ENCODE data around the gene OTUD3. TPM values are rescaled to one million over a fixed set of nuclear protein-coding genes. Genes with fewer than 3 reads are reported as not detected.
"Not testable (repeated sequence)": the region's sequence is repeated elsewhere in the genome, so short reads cannot be mapped to it uniquely, and the experiment has no call there.

Gene OTUD3
- total RNA-seq, 2 experiments from 2014 or later: 10.2 to 11.2 TPM

GRCh38 chr1:19859876-19860275, 22.3 kb upstream of the OTUD3 start:
- peaks cover 5% of the 10 kb centered on the region for H3K9me3 Mint-ChIP-seq
- no peaks in the 10 kb centered on the region for H3K36me3 Mint-ChIP-seq (ENCODE audit: low read depth)
- H3K4me3 Mint-ChIP-seq: no peak overlapping the region
- no peak overlapping the region for H3K27ac Mint-ChIP-seq
- H3K4me1 Mint-ChIP-seq: no peaks in the 10 kb centered on the region
- peaks cover 28% of the 10 kb centered on the region for H3K27me3 Mint-ChIP-seq
- DNase-seq: no peak
- POLR2A ChIA-PET: no interaction called here
- CTCF ChIA-PET: no interaction called here

GRCh38 chr1:19860418-19860817, 21.8 kb upstream of the OTUD3 start:
- no peak for DNase-seq
- H3K27ac Mint-ChIP-seq: no peak overlapping the region
- peaks cover 28% of the 10 kb centered on the region for H3K27me3 Mint-ChIP-seq
- no peak overlapping the region for H3K4me3 Mint-ChIP-seq
- no peaks in the 10 kb centered on the region for H3K36me3 Mint-ChIP-seq (ENCODE audit: low read depth)
- peaks cover 5% of the 10 kb centered on the region for H3K9me3 Mint-ChIP-seq
- POLR2A ChIA-PET: no interaction called here
- H3K4me1 Mint-ChIP-seq: no peaks in the 10 kb centered on the region
- CTCF ChIA-PET: no interaction called here

- CTCF ChIA-PET: no interaction called here
- POLR2A ChIA-PET: no interaction called here
- DNase-seq: no peak
- no peaks in the 10 kb centered on the region for H3K4me1 Mint-ChIP-seq
- H3K27ac Mint-ChIP-seq: no peak overlapping the region
- no peak overlapping the region for H3K4me3 Mint-ChIP-seq
- H3K9me3 Mint-ChIP-seq: peaks cover 5% of the 10 kb centered on the region
- H3K27me3 Mint-ChIP-seq: peaks cover 34% of the 10 kb centered on the region
- no peaks in the 10 kb centered on the region for H3K36me3 Mint-ChIP-seq (ENCODE audit: low read depth)
Observed at GRCh38 chr1:19861034-19861433, 21.2 kb upstream of the OTUD3 start.

DNA sequence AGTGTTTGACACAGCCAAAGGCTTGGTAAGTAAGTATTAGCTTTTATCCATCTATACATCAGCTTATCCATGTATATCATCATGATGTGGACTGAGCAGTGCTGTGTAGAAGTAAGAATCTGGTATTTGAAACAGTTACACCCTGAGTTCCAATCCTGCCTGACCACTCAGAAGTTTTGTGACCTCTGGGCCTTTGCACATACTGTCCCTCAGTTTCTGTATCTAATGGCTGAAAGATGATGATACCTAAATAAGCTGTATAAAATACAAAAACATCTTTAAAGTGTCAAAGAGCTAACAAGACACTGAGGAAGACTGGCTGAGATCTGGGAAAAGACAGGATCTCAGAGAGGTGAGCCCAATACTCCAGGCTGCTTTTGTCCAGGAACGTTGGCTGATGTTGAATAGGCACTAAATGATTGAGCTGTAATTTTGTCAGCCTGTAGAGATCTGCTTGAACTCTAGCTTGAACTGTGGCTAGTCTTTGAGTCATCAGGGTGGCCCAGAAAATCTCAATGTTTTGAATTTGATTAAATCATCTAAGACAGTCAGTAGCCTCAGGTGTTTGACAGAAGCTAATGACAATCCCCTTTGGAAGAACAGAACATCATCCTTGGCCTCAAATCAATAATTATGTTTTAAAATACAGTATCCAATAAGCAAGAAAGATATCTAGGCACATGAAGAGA, 20.2 kb upstream of the OTUD3 start:
- Mint-ChIP-seq H3K36me3 (ENCODE audit: low read depth) (no peaks in the 10 kb centered on the region), H3K4me3 (no peak overlapping the region), H3K27ac (no peak overlapping the region), H3K4me1 (no peaks in the 10 kb centered on the region), H3K27me3 (peaks cover 40% of the 10 kb centered on the region), H3K9me3 (peaks cover 5% of the 10 kb centered on the region)
- CTCF ChIA-PET: no interaction called here
- POLR2A ChIA-PET: no interaction called here
- no peak for DNase-seq

- no peak for DNase-seq
- no peaks in the 10 kb centered on the region for H3K36me3 Mint-ChIP-seq (ENCODE audit: low read depth)
- peaks cover 5% of the 10 kb centered on the region for H3K9me3 Mint-ChIP-seq
- no peak overlapping the region for H3K27ac Mint-ChIP-seq
- CTCF ChIA-PET: interaction anchor here (0.7 kb wide), 1 partner anchor 1762 kb away, joined by 3 read pairs; no protein-coding TSS in a partner anchor
- H3K4me1 Mint-ChIP-seq: no peaks in the 10 kb centered on the region
- H3K4me3 Mint-ChIP-seq: no peak overlapping the region
- peaks cover 43% of the 10 kb centered on the region for H3K27me3 Mint-ChIP-seq
- POLR2A ChIA-PET: no interaction called here
Observed at GRCh38 chr1:19862944-19863343, 19.3 kb upstream of the OTUD3 start.

DNA sequence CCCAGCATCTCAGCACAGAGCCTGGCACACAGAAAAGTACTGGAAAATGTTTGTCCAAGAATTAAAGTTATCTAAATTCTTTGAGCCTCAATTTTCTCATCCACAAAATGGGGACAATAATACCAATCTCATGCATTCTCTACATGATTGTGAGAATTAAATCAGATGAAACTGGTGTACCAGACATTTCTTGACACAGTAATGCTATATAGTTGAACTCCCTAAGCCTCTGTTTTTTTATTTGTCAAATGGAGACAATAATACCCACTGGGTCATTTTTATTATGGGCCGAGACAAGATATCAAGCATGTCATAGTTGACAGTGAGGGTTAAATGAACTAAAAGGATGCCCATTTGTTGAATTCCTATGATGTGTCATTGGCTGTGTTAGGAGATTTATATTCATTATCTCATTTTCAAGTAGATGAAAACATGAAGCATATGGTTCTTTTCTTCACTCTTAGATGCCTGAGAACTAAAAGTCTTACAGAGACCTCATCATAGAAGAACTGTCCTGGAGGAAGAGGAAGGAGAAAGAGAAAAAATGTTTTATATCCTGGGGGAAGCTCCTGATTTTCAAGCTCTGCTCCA, 17.5 kb upstream of the OTUD3 start:
- Mint-ChIP-seq H3K9me3 (peaks cover 5% of the 10 kb centered on the region), H3K4me3 (no peak overlapping the region), H3K27ac (no peak overlapping the region), H3K27me3 (peaks cover 50% of the 10 kb centered on the region), H3K4me1 (no peaks in the 10 kb centered on the region), H3K36me3 (ENCODE audit: low read depth) (no peaks in the 10 kb centered on the region)
- ChIA-PET CTCF (interaction anchor here (0.6 kb wide), 1 partner anchor 33 kb away, joined by 3 read pairs; no protein-coding TSS in a partner anchor), POLR2A (no interaction called here)
- no peak for DNase-seq

- DNase-seq: no peak
- Mint-ChIP-seq H3K4me1 (no peaks in the 10 kb centered on the region), H3K9me3 (peaks cover 5% of the 10 kb centered on the region), H3K36me3 (ENCODE audit: low read depth) (no peaks in the 10 kb centered on the region), H3K4me3 (no peak overlapping the region), H3K27me3 (peaks cover 42% of the 10 kb centered on the region), H3K27ac (no peak overlapping the region)
- POLR2A ChIA-PET: no interaction called here
- CTCF ChIA-PET: interaction anchor here (1.0 kb wide), 1 partner anchor 12 kb away, joined by 3 read pairs; no protein-coding TSS in a partner anchor
Observed at GRCh38 chr1:19866029-19866428, 16.2 kb upstream of the OTUD3 start.

GRCh38 chr1:19866758-19867157, 15.4 kb upstream of the OTUD3 start:
- no peaks in the 10 kb centered on the region for H3K4me1 Mint-ChIP-seq
- peaks cover 42% of the 10 kb centered on the region for H3K27me3 Mint-ChIP-seq
- no peaks in the 10 kb centered on the region for H3K36me3 Mint-ChIP-seq (ENCODE audit: low read depth)
- ChIA-PET CTCF (interaction anchor here (1.0 kb wide), 1 partner anchor 11 kb away, joined by 3 read pairs; no protein-coding TSS in a partner anchor), POLR2A (no interaction called here)
- no peak overlapping the region for H3K27ac Mint-ChIP-seq
- no peak for DNase-seq
- peaks cover 5% of the 10 kb centered on the region for H3K9me3 Mint-ChIP-seq
- no peak overlapping the region for H3K4me3 Mint-ChIP-seq

DNA sequence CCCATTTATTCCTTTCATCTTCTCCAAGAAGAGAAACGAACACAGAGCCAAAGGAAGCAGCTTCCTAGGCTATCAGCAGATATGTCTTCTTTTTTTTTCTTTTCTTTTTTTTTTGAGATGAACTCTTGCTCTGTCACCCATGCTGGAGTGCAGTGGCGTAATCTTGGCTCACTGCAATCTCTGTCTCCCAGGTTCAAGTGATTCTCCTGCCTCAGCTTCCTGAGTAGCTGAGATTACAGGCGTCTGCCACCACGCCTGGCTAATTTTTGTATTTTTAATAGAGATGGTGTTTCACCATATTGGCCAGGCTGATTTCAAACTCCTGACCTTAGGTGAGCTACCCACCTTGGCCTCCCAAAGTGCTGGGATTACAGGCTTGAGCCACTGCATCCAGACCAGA, 13.6 kb upstream of the OTUD3 start:
- not testable (repeated sequence) for H3K4me3 Mint-ChIP-seq

GRCh38 chr1:19869453-19869852, 12.7 kb upstream of the OTUD3 start:
- CTCF ChIA-PET: interaction anchor here (0.6 kb wide), 1 partner anchor 1869 kb away, joined by 3 read pairs; no protein-coding TSS in a partner anchor
- POLR2A ChIA-PET; DNase-seq; H3K27ac Mint-ChIP-seq; H3K9me3 Mint-ChIP-seq; H3K4me1 Mint-ChIP-seq; H3K4me3 Mint-ChIP-seq; H3K36me3 Mint-ChIP-seq (ENCODE audit: low read depth): not testable (repeated sequence)
- peaks cover 37% of the 10 kb centered on the region for H3K27me3 Mint-ChIP-seq

More for the DNA sequence above, 13.6 kb upstream of the OTUD3 start:
- H3K9me3 Mint-ChIP-seq; H3K4me1 Mint-ChIP-seq; H3K27ac Mint-ChIP-seq; DNase-seq; H3K36me3 Mint-ChIP-seq (ENCODE audit: low read depth); POLR2A ChIA-PET: not testable (repeated sequence)
- peaks cover 39% of the 10 kb centered on the region for H3K27me3 Mint-ChIP-seq
- CTCF ChIA-PET: interaction anchor here (0.6 kb wide), 1 partner anchor 548 kb away, joined by 3 read pairs; no protein-coding TSS in a partner anchor

- CTCF ChIA-PET: interaction anchor here (0.6 kb wide), 1 partner anchor 1869 kb away, joined by 3 read pairs; no protein-coding TSS in a partner anchor
- no peak for DNase-seq
- Mint-ChIP-seq H3K4me3 (no peak overlapping the region), H3K27me3 (peaks cover 33% of the 10 kb centered on the region), H3K4me1 (no peaks in the 10 kb centered on the region), H3K9me3 (no peaks in the 10 kb centered on the region), H3K27ac (no peak overlapping the region), H3K36me3 (ENCODE audit: low read depth) (no peaks in the 10 kb centered on the region)
- POLR2A ChIA-PET: no interaction called here
Observed at GRCh38 chr1:19869929-19870328, 12.3 kb upstream of the OTUD3 start.

DNA sequence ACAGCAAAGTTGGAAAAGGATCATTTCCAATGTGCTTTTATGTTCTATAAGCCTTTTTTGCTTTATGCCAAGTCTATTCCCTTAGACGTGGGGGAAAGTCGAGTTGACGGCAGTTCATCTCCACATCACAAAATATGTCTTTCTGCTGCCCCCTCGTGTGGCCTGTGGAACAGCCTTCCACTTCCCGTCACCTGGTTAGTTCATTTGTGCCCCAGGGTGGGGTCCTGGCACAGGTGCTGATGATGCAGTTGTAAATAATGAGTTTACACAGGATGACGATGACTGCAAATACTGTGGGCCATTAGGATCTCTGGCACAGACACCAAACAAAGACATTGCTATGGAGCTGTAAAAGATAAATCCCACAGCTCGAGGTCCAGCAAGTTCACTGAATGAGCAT, 10.0 kb upstream of the OTUD3 start:
- no peaks in the 10 kb centered on the region for H3K36me3 Mint-ChIP-seq (ENCODE audit: low read depth)
- peaks cover 22% of the 10 kb centered on the region for H3K27me3 Mint-ChIP-seq
- ChIA-PET POLR2A (no interaction called here), CTCF (interaction anchor here (1.4 kb wide), 1 partner anchor 10 kb away, joined by 7 read pairs; the partner anchor contains the start of gene OTUD3)
- no peak overlapping the region for H3K27ac Mint-ChIP-seq
- H3K4me1 Mint-ChIP-seq: no peaks in the 10 kb centered on the region
- DNase-seq: no peak
- H3K4me3 Mint-ChIP-seq: no peak overlapping the region
- H3K9me3 Mint-ChIP-seq: no peaks in the 10 kb centered on the region

DNA sequence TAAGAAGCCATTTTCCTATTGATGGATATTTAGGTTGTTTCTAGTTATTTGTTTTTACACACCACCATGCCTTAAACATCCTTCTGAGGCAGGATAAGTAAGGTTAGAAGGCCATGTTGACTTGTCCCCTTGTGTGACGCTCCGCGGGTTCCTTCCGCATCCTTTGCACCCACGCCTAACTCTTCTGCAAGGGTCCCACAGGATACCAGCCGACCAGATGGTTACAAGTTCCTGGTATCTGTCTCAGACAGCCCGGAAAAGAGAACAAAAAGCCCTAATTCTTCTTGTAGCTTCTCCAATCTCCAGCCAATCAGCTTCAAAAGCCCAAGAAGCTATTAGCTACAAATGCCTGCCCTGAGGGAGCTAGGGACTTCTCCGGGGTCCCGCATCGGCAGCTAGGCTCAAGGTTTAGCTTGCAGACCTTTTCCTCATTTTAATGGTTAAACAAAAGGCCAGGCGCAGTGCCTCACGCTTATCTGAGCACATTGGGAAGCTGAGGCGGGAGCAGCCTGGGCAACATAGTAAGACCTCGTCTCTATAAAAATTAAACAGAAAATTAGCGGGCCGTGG, 4.9 kb upstream of the OTUD3 start:
- CTCF ChIA-PET: interaction anchor here (1.0 to 1.2 kb wide), 2 partner anchors 10 to 11 kb away, joined by 3 read pairs; no protein-coding TSS in a partner anchor
- H3K9me3 Mint-ChIP-seq: no peaks in the 10 kb centered on the region
- peaks cover 7% of the 10 kb centered on the region for H3K27me3 Mint-ChIP-seq
- no peak overlapping the region for H3K27ac Mint-ChIP-seq
- no peak overlapping the region for H3K4me3 Mint-ChIP-seq
- POLR2A ChIA-PET: no interaction called here
- no peaks in the 10 kb centered on the region for H3K36me3 Mint-ChIP-seq (ENCODE audit: low read depth)
- peaks cover 8% of the 10 kb centered on the region for H3K4me1 Mint-ChIP-seq
- DNase-seq: no peak
